GM12801 (cell line): ENCODE measurements around the gene MYO1B.

Experiments used
- TF ChIP-seq, protein P1 (sequence below): IDR thresholded peaks from one replicate; pipeline ENCODE4 v1.5.1; 2011; ENCODE audit warnings: control low read depth; ENCODE audit not compliant: insufficient read length; ENCODE audit errors: extremely low read depth

The MYO1B gene

DNA sequence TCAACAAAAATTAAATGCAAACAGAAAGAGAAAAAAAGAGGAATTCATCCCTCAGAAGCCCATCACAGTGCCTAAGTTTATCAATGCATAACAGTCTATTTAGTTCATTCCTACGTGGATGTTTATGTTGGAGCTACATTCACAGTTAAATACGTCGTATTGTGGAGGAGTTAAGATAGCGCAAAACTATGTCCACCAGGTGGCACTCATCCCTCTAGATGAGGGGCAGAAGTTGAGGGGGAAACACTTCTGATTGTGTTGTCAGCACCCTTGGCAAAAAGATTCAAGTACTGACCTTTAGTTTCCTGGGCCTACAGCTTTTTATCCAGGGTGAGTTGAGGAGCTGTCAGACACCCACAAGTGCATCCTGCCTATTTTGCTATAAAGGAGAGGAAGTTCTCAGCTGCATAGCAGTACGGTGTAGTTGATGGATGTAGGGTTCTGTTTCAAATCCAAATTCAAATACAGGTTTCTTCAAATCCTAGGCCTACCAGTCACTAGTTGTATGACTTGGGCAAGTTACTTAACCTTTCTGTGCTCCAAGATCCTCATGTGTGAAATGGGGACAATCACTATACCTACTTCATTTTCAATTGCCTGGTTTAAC, 26.8 kb upstream of the MYO1B start:
- TF ChIP-seq, protein P1, sequence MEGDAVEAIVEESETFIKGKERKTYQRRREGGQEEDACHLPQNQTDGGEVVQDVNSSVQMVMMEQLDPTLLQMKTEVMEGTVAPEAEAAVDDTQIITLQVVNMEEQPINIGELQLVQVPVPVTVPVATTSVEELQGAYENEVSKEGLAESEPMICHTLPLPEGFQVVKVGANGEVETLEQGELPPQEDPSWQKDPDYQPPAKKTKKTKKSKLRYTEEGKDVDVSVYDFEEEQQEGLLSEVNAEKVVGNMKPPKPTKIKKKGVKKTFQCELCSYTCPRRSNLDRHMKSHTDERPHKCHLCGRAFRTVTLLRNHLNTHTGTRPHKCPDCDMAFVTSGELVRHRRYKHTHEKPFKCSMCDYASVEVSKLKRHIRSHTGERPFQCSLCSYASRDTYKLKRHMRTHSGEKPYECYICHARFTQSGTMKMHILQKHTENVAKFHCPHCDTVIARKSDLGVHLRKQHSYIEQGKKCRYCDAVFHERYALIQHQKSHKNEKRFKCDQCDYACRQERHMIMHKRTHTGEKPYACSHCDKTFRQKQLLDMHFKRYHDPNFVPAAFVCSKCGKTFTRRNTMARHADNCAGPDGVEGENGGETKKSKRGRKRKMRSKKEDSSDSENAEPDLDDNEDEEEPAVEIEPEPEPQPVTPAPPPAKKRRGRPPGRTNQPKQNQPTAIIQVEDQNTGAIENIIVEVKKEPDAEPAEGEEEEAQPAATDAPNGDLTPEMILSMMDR: no peak

DNA sequence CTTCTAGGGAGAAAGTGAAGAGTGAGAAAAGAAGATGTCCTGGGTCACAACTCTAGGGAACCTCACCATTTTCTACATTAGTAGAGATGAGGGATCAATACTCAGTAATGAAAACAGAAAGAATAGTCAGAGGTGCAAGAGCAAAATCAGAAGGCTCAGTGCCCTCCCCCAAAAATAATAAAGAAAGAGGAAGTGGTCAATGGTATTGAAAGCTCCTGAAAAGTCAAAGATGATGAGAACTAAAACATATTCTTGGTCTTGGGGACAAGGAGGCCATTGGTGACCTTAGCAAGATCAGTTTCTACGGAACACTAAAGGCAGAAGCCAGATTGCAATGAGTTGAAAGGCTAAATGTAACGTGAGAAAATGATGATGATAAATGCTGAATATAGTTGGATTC, 24.5 kb upstream of the MYO1B start:
- TF ChIP-seq, protein P1: no peak

DNA sequence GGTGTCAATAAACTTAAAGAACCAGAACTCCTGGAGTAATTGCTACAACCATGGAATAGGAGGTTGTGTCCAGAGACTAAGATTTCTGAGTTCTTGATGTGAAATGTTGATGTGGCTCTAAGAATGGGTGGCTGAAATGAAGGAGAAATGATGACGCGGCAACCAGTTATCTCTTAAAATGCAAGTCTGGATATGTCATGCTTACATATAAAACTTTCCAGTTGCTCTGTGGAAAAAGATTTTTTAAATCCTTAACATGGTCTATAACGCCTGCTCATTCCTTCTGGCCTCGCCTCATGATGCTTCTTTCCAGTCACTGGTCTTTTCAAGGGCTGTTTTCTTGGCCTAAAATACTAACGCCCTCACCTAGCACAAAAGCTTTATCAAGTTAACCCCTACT, 23.5 kb upstream of the MYO1B start:
- TF ChIP-seq, protein P1: no peak

DNA sequence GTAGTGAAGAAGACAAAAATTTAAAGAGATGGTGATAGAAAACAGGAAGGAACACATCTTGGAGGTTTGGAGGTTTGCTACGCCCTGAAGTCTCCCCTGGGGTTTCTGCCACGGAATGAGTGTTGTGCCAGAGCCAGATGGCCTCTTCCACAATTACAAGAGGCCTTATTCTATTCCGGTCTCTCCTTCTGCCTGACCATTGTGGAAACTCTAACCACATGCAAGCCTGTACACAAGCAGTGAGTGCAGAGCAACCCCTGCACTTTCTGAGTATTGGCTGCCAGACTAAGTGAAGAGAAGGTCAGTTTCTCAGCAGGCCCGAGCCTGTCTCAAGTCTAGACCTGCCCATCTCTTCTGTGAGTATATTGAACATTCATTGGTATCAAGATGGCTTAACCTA, 22.7 kb upstream of the MYO1B start:
- TF ChIP-seq, protein P1: no peak

DNA sequence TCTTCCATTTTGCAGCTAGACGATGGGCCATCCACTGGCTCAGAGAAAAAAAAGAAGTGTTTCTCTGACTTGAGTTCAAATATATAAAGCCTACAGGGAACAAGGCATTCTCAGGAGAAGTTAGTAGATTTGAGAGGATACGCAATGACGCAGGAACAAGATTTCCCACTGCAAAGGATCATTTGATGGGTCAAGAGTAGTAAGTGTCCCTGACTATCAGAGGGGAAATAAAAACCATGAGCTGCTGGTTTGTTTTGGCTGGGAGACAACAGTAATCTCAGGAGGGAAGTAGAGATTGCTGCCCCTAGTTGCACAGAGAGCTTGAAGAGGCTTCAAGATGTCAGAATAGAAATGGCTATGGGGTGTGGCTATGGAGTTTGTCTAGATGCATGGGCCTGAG, 22.3 kb upstream of the MYO1B start:
- TF ChIP-seq, protein P1: no peak

DNA sequence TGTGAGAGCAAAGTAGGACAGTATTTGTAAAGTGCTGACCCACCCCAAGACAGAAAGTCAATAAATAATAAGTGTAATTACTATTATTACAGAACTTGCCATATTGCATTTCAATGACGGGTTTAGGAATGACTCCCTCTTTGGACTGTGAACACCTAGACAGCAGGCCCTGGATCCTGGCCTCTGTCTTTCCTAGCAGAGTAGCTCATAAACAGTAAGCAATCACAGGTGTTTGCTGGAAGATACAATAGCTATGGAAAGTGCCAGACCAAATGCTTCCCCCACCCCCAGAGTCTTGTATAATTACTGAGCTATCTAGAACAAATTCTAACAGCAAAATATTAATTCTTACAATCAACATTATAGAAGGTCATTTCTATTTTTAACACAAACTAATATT, 20.1 kb upstream of the MYO1B start:
- TF ChIP-seq, protein P1: no peak

DNA sequence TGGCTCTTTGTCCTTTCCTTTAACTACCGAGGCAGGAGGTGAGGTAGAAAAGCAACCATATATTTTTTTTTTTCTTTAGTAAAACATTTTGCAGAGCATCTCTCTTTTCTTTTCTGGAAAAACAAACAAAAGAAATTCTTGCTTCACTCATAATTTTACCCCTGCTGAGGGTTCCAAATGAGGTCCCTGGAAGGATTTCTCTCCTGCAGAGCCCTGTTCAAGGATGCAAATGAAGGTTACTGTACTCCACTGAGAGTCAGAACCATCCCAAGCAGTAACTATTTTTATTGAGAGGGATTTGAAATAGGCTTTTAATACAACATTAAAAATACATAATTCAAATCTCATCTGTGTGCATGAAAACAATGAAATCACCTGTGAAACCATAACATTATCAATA, 19.5 kb upstream of the MYO1B start:
- TF ChIP-seq, protein P1: no peak
